HG03103 (cell line): ENCODE data around the gene EEF2KMT.
"Not testable (repeated sequence)": the region's sequence is repeated elsewhere in the genome, so short reads cannot be mapped to it uniquely, and the experiment has no call there.

ENCODE experiments used
- ATAC-seq: cut with Tn5 transposase; IDR thresholded peaks from one replicate; pipeline ENCODE4 v1.9.1; 2021; ENCODE audit warnings: low read depth; ENCODE audit not compliant: unreplicated experiment

The EEF2KMT gene

DNA sequence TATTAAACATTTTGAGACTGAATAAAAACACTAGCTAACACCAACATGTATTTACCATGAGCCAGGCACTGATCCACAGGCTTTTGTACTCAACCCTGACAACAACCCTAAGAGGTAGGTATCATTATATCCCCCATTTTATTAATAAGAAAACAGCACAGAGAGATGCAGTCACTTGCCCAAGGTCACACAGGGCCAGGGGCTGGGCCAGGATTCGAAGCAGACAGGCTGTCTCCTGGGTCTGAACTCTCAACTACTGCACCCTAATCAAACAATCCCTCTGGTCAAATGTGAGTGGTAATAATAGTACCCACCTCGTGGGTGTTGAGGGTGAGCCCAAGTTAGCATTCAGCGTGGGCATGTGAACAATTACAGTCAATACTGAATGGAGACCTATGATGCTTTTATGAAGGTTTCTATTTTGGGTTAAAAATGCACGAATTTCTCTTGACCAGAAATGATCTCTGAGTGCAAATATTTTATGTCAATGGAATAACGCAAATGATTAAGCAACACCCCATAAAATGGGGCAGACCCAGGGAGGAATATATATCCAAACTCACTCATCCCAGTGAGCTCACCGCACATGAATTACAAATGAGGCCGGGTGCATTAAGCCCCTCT is 1.0 kb downstream of the EEF2KMT start:
- ATAC-seq, result not testable (repeated sequence)

DNA sequence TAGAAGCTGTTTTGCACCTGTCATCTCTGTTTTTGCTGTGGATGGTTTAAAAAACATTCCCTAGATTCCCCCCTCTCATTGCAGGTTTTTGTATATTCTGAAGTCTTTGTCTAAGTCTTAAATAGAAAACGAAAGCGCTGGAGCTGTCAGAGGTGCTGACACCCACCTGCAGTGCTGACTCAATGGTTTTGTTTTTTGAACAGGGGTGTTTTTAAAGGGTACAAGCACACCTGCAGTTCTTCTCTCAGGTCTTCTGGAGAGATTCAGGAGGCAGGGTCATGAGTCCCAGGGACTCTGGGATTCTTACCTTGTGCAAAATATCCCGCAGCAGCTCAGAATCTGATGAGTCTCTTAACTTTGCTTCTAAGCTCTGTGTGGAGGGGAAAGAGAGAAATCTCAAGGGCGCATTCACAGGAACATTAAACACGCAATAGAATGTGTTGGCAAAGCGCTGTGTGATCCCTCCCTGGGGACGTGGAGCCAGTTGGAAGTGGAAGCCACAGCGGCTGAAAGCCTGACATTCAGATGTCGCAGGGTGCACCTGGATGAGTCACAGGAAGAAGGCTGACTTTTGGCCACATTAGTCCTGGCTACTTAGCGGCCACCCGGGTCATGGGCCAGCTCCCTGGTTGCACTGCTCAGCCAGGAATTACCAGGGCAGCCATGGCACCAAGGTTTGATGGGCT is 2.3 kb downstream of the EEF2KMT start:
- ATAC-seq, result not testable (repeated sequence)

DNA sequence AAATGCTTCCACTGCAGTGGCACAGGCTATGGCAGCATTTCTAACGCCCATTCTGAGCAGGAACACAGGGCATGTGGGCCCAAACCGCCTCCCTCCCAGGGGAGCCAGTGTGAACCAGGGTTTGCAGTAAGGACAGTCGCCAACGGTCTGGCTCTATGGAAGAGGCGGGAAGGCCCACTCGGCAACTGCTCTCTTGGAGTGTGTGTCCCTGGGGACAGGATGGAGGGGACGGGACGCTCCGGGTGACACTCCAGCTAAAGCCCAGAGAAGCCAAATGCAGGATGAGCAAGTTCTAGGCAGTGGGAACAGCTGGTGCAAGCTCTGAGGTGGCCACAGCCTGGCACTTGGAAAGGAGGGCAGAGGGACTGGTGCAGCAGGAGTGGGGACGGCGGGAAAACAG is 3.8 kb downstream of the EEF2KMT start:
- ATAC-seq, result not testable (repeated sequence)

- not testable (repeated sequence) for ATAC-seq
These were observed 4.5 kb downstream of the EEF2KMT start for GRCh38 chr16:5093081-5093480.

DNA sequence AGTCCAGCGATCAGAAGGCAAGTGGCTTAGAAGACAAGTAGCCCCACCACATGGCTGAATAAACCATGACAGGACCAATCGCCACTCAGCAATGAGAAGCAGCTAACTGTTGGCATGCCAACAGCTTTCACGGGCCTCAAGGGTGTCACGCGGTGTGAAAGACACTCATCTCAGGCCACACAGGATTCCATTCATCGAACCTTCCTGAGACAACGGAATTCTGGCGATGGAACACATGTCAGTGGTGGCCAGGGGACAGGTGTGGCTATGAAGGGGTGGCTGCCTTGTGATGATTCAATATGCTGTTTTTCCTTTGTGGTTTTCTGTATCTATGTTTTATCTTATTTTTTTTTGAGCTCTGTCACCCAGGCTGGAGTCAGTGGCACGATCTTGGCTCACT is 7.0 kb downstream of the EEF2KMT start:
- ATAC-seq, result not testable (repeated sequence)

- not testable (repeated sequence) for ATAC-seq
These were observed 7.6 kb downstream of the EEF2KMT start for GRCh38 chr16:5089911-5090555.

DNA sequence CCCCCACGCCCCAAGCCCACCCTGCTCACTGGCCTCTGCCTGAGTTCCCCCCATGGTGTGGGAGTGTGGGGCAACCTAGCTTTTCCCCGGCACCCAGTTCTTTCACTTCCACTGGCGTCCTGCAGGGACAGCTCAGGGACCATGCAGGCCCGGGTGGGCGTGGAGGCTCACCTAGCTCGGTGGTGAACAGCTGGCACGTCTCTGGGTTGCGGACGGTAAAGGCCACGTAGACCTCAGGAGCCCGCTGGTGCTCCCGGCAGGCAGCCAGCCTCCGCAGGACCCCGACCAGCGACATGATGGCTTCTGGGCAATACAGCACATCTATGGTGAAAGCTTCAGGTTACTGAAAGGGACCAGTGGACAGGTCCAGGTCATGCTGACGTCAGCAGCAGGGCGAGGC is 8.7 kb downstream of the EEF2KMT start:
- not testable (repeated sequence) for ATAC-seq

DNA sequence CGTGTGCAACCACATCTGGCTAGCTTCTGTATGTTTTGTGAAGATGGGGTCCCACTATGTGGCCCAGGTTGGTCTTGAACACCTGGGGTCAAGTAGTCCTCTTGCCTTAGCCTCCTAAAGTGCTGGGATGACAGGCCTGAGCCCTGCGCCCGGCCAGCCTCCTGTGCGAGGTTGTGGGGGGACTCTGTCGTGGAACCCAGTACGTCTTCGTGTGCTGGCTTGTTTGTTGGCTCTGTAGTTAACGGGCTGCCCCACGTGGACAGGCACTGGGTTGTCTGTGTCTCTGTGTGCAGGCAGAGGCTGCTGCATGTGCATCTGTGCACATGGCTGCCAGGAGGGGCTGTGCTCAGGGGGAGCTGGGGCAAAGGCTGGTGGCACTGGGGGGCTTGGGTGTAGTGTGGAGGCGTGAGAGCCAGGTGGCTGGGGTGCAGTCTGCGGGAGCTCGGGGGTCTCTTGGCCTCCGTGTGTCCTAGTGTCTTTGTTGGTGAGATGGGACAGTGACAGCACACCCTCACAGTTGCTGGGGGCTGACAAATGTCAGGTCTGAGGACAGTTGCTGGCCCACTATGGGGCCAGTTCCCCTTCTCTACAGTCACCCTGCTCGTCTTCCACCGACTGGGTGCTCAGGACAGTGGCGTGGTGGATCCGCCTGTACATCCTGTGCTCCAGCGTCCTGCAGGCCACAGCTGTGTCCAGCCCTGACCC is 9.4 kb downstream of the EEF2KMT start:
- not testable (repeated sequence) for ATAC-seq

GRCh38 chr16:5085716-5086115 is 11.9 kb downstream of the EEF2KMT start:
- ATAC-seq, result not testable (repeated sequence)

DNA sequence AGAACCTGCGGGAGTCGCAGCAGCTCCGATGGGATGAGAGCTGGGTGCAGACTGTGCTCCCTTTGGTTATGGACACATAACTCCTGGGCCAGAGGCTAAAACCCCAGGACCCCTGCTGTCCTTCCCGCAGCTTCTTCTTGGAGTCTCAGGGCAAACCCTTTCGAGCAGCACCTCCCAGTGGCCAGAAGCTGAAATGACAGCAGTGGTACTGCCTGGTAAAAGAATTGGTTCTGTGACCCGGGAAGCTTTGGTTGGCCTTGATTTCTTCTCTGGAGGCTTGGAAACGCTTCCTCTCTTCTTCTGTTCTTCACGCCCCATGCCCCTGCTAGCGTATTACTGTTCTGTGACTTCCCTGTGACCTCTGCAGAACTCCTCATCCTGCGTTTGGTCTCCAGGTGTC is 12.8 kb downstream of the EEF2KMT start:
- not testable (repeated sequence) for ATAC-seq

- ATAC-seq, result not testable (repeated sequence)
These were observed 13.4 kb downstream of the EEF2KMT start for GRCh38 chr16:5084099-5084731.

GRCh38 chr16:5083646-5084045 is 13.9 kb downstream of the EEF2KMT start:
- ATAC-seq, result not testable (repeated sequence)

DNA sequence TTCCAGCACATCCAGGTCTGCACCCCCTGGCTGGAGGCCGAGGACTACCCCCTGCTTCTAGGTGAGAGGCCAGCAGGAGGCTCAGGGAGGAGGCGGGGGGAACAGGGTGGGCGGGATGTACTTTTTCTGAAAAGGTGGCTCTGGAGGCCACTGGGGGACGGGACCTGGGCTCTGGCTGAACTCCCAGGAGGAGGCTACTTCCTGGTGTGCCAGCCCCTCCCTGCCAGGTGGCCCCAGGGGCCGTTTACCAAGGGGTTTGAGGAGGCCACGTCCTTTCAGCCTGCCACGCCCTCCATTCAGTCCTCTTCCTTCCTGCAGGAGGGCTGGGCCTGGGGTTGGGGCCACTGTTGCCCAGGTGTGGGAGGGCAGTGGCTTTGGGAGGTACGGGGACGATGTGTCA is 16.6 kb downstream of the EEF2KMT start:
- ATAC-seq, result not testable (repeated sequence)

DNA sequence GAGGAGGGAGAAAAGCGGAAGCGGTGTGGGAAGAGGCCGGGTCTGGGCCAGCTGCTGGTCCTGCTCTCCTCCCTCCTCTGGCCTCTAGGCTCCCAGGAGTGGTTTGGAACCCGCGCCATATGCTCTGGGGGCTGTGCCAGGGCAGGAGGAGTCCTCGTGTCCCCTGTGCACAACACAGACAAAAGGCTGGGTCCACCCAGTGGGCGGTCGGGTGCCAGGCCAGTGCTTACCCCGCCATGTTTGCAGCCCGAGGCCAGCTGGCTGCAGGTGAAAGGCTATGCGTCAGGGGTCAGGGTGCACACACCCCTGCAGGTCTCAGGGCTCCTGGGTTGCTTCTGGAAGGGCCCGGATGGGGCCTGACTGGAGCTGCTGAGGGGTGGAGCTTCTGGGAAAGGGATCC is 17.1 kb downstream of the EEF2KMT start:
- ATAC-seq, result not testable (repeated sequence)

- no peak for ATAC-seq
These were observed 19.0 kb downstream of the EEF2KMT start for GRCh38 chr16:5078626-5079025.

- ATAC-seq, result no peak
These were observed 20.3 kb downstream of the EEF2KMT start for GRCh38 chr16:5077304-5077703.

GRCh38 chr16:5075637-5076036 is 22.0 kb downstream of the EEF2KMT start:
- no peak for ATAC-seq

- not testable (repeated sequence) for ATAC-seq
These were observed 23.8 kb downstream of the EEF2KMT start for GRCh38 chr16:5073771-5074170.

DNA sequence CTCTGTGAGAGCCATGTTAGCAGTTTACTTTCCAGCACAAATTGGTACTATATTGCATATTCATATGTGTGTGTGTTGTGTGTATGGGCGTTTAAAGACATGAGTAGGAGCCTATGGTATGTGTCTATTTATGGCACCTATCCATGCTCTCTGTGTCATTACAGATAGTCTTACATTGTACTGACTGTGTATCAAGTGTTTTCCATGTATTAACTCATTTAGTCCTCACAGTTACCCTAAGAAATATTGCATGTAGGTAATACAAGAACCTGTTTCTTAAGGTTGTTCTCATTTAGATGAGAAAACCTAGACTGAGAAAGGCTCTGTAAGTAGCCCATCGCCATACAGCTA is 24.3 kb downstream of the EEF2KMT start:
- no peak for ATAC-seq

- ATAC-seq, result no peak
These were observed 25.0 kb downstream of the EEF2KMT start for GRCh38 chr16:5072334-5073278.
